Activated gamma-delta T cell treated with Interleukin-2 at 50 U/mL for 16 hours (primary cell): ENCODE data around the gene RAI14.

Source experiments
- DNase-seq: peaks from one replicate; pipeline ENCODE4 v3.0.0-alpha.2; 2020

Gene RAI14

GRCh38 chr5:34648039-34648839 is 7.9 kb upstream of the RAI14 start:
- DNase-seq = no peak

- no peak for DNase-seq
These were observed 7.3 kb upstream of the RAI14 start for GRCh38 chr5:34648840-34649158.

GRCh38 chr5:34651791-34652190 is 4.3 kb upstream of the RAI14 start:
- no peak for DNase-seq

DNA sequence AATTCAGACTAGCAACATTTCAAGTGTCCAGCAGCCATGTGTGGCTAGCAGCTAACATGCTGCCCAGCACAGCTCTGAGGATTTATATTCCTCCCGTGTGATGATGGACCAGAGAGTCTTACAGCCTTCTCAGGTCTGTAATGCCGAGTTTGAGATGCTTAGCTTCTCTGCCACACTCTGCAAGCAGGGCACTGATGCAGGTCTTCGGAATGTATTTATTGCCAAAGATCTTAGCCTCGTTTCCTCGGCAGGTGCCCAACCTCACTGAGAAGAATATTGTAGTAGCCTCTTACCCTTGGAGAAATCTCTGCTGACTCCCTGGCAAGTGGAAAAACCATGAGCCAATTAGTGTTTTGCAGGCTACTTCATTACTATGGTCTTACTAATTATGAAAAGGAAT is 3.7 kb upstream of the RAI14 start:
- DNase-seq = no peak

DNA sequence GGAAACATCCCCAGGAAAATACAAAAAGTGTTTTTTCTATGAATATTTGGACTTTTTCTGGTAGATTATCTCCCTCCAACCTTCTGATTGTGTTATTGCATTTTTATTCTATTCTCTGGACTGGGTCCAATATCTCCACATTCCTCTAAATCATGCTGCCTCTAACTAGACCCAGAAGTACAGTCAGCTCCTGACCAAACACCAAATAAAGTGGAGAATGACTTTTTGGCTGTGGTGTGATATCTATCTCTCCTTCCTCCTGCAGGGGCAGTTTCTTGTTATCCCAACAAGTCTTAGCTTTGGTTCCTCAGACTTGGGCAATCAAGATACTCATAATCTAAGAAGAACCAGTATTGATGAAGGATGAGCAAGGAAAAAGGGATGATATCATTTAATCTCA is 3.2 kb upstream of the RAI14 start:
- no peak for DNase-seq

GRCh38 chr5:34653708-34654107 is 2.4 kb upstream of the RAI14 start:
- DNase-seq = no peak

DNA sequence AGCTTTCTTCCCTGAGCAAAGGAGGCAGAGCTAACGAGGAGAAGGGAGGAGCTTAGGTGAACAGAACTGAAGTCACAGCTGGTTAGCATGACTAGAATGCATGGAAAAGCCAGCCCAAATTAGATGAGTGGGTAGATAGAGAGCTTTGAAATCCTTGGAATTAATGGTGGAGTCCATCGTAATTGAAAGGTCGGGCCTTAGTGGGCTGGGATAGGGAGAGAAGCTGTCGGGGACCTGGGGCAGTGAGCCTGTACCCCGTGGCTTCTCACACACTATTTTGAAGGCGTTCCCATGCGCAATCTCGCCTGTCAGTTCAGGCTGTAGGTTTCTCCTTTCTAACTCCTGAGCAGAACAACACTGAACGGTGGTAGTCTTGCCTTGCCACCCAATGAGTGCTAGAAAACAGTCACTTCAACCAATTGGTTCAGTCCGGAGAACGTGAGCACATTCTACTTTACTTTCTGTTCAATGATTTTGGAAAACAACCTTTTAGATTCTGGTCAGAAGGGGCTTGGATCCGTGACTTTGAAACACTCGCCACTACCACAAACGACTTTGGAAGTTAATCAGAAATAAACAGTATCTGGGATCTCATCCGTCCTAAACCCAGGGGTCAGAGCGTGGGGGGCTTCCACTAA is 655 bp upstream of the RAI14 start:
- peak; percentile 9 for DNase-seq

DNA sequence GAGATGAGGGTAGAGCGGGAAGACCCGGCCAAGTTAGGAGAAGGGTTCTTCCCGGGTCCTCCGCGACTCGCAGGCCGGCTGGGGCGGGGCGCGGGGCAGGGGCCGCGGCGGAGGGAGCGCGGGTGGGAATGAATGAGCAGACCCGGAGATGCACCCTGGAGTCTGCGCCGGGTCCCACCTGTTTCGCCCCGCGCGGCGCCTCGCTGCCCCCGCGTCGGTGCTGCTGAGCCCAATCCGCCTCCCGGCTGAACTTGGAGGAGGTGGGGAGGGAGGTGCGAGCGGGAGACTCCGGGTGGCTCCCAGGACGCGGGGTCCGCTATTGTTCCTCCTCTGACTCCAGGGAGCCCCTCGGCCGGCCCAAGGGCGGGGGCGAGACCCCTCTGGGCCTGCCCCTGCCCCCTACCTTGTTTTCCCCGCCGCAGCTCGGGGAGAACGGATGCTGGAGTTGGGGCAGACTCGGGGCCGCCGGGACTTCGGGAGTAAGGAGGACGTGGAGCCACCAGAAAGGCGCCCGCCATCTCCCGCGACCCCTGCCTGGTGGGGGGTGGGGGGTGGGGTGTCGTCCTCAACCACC is 659 bp downstream of the RAI14 start:
- no peak for DNase-seq

- DNase-seq = no peak
These were observed 1.3 kb downstream of the RAI14 start for GRCh38 chr5:34657274-34657921.

DNA sequence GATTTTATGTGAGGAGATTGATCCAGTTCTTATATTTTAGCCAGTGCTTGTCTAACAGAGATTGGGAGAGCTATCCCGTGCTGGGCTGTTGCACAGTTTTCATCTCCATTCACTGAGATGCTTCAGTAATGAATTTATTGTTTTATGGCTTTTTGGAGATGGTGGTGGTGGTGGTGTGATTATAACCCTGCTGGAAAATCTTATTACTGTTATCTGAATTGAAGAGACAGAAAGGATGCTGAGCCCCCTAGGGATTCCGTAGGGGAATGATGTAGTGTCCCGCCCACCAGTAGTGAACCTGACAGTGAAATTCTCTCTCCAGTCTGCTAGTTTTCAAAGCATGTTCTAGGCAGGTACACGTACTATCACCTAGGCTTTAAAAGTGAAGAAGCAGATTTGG is 1.9 kb downstream of the RAI14 start:
- no peak for DNase-seq

DNA sequence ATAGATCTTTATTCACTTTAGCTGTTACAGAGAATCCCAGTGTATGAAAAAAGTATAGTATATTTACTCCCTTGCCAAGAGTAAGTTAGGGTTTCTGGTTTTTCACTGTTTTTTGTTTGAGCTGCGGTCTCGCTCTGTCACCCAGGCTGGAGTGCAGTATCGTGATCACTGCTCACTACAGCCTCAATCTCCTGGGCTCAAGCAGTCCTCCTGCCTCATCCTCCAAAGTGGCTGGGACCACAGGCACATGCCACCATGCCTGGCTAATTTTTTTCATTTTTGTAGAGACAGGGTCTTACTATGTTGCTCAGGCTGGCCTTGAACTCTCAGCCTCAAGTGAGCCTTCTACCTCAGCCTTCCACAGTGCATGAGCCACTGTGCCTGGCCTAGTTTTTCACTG is 3.0 kb downstream of the RAI14 start:
- DNase-seq = no peak

DNA sequence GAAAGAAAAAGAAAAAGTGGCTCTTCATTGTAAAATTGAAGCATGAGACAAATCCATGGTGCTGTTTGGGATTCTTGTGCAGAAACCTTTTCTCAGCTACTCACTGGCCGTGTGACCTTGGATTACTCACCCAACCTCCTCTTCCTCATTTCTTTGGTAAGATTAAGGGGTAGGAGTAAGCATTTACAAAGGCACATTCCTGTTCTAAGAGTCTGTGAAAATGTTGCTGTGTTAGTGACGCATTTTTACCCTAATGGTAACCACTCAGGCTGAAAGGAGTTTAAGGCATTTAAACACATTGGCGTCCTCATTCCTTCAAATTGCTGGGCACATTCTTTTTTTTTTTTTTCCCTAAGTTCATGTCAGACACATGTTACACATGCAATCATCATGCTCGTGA is 4.3 kb downstream of the RAI14 start:
- DNase-seq = no peak

GRCh38 chr5:34663771-34664496 is 7.8 kb downstream of the RAI14 start:
- no peak for DNase-seq

DNA sequence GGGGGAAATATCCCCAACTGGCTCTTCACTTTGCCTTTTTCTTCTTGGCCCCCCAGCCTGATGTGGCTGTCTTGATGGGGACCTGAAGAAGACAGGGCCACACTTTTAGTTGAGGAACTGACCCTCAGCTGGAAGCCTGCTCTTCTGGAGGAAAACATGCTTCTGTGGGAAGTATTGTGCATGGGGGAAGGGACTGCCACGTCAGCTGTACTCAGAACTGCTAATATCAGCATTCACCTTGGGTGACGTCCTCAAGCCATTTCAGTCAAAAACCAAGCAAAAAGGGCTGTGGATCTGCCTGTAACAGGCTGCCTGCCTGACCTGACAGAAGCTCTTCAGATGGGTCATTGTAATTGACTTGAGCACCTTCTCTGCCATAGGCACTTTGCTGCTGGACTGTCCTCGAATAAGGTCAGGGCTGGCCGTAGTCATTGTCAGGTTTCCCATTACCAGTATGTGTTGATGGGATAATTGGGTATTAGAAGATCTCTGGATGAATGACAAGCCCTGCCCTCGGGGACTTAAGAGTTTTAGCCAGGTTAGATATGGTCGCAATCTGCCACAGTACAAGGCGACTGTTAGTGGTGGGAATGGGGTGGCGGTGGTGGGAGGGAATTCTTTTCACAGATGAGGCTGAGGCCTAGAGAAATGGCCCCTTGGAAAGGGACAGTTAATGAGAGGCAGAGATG is 10.4 kb downstream of the RAI14 start:
- no peak for DNase-seq

GRCh38 chr5:34667705-34668104 is 11.6 kb downstream of the RAI14 start:
- no peak for DNase-seq

DNA sequence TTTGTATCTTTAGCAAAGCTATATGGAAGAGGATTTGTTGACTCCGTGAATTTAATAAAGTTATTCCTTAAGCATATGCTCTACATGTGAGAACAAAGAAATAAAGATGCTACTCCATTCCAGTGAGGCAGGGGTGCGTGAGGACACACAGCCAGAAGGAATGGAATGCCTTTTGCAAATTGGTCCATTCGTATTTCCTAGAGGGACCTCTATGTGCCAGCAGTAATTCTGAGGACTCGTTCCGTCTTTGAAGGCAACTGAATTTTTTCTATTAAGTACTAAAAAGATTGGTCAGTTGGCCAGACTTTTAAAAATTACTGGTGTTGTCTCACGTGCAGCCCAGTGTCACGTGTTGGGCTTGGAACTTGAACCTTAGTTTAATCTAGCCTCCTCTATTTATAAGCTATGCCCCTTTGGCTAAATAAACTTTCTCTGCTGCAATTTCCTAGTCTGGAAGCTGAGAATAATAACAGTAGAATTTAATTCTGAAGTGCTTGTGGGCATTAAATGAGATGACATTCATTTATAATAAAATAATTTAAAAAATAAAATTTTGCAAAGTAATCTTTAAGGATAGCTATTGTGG is 13.9 kb downstream of the RAI14 start:
- DNase-seq = no peak

GRCh38 chr5:34672196-34672595 is 16.1 kb downstream of the RAI14 start:
- no peak for DNase-seq

GRCh38 chr5:34673463-34674125 is 17.5 kb downstream of the RAI14 start:
- DNase-seq = no peak

DNA sequence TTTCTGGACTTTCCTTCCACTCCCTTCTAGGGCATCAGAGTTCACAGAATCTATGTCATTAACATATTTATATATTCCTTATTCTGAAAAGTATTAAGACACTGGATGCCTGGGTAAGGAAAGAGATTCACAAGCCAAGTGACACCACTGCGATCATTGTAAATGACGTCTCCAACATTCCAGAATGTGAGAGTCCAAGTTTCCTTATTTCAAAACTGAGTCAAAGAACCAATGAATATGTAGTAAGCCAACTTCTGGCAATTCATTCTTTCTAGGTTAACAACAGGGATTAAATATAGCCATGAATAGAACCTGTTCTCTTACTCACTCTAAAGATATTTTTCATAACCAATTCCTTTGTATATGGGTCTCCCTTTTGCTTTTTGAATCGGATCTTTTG is 18.1 kb downstream of the RAI14 start:
- DNase-seq = no peak

DNA sequence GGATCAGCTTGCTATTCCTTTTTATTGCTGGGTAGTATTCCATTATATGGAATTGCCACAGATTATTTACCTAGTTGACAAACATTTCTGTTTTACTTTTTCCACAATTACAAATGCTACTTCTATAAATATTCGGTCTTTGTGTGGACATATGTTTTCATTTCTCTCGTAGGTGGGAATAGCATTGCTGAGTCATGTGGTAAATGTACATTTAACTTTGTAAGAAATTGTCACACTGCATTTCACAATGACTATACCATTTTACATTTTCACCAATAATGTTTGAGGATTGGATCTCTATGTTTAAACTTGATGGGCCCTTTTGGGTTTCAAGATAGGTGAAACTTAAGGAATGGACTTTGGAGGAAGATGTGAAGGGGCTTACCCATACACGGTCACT is 19.7 kb downstream of the RAI14 start:
- DNase-seq = no peak

DNA sequence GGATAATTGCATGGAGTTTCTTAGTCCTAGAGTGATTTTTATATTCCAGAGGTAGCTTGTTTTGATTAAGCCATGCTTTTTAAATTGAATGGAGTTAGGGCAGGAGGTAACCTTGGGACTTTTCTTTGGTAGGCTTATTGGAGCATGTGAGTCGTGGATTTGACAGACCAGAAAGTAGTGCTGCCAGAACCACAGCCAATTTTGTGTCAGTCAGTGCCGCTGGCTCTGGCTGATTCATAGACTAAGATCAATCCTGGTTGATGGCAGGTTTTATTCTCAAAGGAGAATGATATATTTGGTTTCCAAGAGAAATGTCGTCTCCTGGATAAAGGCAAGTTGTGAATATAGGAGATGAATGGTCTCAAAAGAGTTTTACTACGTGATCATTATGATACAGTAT is 20.3 kb downstream of the RAI14 start:
- DNase-seq = no peak

- DNase-seq = no peak
These were observed 21.3 kb downstream of the RAI14 start for GRCh38 chr5:34677428-34677827.
